SJCRH30 (cell line): Measurements from ENCODE around the gene IGSF8. TPM values are rescaled to one million over a fixed set of nuclear protein-coding genes. Genes with fewer than 3 reads are reported as not detected.
"Not testable (repeated sequence)": the region's sequence is repeated elsewhere in the genome, so short reads cannot be mapped to it uniquely, and the experiment has no call there.

ENCODE experiments used
- DNase-seq, 2 experiments: peaks; one replicate each; pipeline ENCODE4 v3.0.0-alpha.2; 2015 to 2020
- H3K27ac ChIP-seq: fragments of 250-450 bp; sonication (Bioruptor Pico); 2 replicates; pipeline ENCODE4 v1.5.1; 2020; ENCODE audit warnings: mild to moderate bottlenecking, moderate library complexity
- H3K27me3 ChIP-seq: fragments of 250-450 bp; sonication (Bioruptor Pico); 2 replicates; pipeline ENCODE4 v1.5.1; 2020; ENCODE audit warnings: mild to moderate bottlenecking, moderate library complexity
- H3K36me3 ChIP-seq: fragments of 250-450 bp; sonication (Bioruptor Pico); 2 replicates; pipeline ENCODE4 v1.5.1; 2020; ENCODE audit warnings: mild to moderate bottlenecking, moderate library complexity
- H3K4me1 ChIP-seq: fragments of 250-450 bp; sonication (Bioruptor Pico); 2 replicates; pipeline ENCODE4 v1.5.1; 2020; ENCODE audit warnings: mild to moderate bottlenecking, moderate library complexity
- H3K4me3 ChIP-seq: fragments of 250-450 bp; sonication (Bioruptor Pico); 2 replicates; pipeline ENCODE4 v1.5.1; 2020; ENCODE audit warnings: mild to moderate bottlenecking, moderate library complexity
- H3K9me3 ChIP-seq: fragments of 250-450 bp; sonication (Bioruptor Pico); replicated peaks from 2 replicates; pipeline ENCODE4 v1.5.1; 2020; ENCODE audit warnings: mild to moderate bottlenecking, moderate library complexity
- total RNA-seq: library from RNA; depleted of rRNA; stranded (reverse); fragments of >200 nt; shearing (Covaris generic); gene quantifications from 2 replicates; pipeline ENCODE4 v1.2.3, GENCODE V29; 2014

Gene IGSF8
- total RNA-seq, 1 experiment from 2014 or later, result 6.8 TPM

DNA sequence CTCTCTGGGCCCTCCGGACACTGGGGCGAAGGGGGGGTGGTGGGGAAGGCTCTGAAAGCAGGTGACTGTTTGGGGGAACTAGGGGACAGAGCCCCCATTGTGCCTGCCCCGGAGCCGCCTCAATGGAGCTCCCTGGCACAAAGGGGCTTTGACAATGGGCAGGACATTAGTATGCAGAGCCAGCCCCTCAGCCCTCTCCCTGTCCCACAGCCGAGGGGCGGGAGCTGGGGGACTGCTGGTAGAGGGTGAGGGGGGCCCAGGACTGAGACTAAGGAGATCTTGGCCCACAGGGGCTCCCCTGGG is 36.2 kb downstream of the IGSF8 start:
- Histone ChIP-seq H3K36me3 (no peaks in the 10 kb centered on the region), H3K27me3 (peaks cover 14% of the 10 kb centered on the region; the same call in 1 of the 2 replicates)
- no peak for DNase-seq

DNA sequence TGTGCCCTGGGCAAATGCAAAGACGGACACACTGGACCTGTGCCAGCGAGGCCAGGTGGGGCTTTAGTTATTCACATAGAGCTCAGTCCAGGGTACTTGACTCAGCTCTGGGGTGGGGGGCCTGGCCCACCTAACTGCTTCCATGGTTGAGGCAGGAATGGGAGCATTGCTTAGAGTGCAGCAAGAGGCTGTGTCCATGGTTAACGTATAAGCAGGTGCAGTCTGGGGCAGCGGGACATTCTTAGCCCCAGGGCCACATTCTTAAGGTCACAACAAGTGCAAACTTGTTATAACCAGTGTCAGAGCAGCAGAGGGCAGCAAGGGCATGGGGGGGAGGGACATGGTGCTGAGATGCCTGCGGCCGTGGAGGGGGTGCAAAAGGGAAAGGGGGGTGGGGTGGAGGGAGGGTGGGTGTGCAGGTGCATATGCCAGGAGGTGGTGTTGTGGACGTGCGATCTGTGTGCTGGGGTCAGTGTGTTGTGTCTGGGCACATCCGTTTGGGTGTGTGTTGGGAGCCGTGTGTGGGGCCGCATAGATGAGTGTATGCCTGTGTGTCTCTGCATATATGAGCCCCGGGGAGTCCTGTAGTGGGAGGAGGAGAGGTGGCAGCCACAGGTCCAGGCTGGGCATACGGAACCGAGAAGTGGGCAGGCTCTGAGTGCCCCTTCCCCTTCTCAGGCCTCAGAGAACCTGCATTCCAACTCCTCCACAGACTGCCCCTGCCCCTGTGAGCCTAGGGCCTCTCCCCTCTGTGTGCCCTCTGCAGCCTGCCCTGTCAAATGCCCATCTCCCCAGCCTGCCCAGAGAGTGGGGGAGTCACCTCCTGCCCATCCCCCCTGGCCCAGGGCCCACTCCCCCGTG is 36.8 kb downstream of the IGSF8 start:
- H3K27ac ChIP-seq, result no peak overlapping the region
- peaks cover 14% of the 10 kb centered on the region; the same call in 1 of the 2 replicates for H3K27me3 ChIP-seq
- H3K4me1 ChIP-seq, result no peaks in the 10 kb centered on the region
- H3K36me3 ChIP-seq, result no peaks in the 10 kb centered on the region
- DNase-seq, result no peak
- H3K9me3 ChIP-seq, result no peaks in the 10 kb centered on the region
- no peak overlapping the region for H3K4me3 ChIP-seq

More for the DNA sequence above, 36.2 kb downstream of the IGSF8 start:
- no peaks in the 10 kb centered on the region for H3K4me1 ChIP-seq
- H3K4me3 ChIP-seq, result no peak overlapping the region
- no peaks in the 10 kb centered on the region for H3K9me3 ChIP-seq
- no peak overlapping the region for H3K27ac ChIP-seq

DNA sequence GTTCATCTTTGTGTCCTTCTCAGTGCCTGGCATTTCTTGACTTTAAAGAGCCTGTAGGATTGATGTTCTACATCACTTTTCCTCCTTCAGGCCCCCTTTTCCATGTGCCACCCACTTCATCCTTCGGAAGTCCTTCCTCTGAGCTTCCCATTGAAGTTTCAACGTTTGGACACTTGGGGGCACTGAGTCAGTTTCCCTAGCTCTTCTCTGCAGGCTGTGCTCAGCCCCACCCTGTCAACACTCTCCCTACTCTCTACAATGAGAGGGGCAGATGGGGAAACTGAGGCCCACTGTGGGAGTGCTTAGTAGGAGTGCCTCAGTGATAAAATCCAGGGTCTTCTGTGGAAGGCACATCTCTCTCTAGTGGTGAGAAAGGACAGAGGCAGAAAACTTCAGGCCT is 40.3 kb downstream of the IGSF8 start:
- Histone ChIP-seq H3K36me3 (no peaks in the 10 kb centered on the region), H3K4me1 (no peaks in the 10 kb centered on the region), H3K27me3 (peaks cover 5% of the 10 kb centered on the region; the same call in 1 of the 2 replicates), H3K4me3 (no peak overlapping the region), H3K27ac (no peak overlapping the region), H3K9me3 (no peaks in the 10 kb centered on the region)
- no peak for DNase-seq

DNA sequence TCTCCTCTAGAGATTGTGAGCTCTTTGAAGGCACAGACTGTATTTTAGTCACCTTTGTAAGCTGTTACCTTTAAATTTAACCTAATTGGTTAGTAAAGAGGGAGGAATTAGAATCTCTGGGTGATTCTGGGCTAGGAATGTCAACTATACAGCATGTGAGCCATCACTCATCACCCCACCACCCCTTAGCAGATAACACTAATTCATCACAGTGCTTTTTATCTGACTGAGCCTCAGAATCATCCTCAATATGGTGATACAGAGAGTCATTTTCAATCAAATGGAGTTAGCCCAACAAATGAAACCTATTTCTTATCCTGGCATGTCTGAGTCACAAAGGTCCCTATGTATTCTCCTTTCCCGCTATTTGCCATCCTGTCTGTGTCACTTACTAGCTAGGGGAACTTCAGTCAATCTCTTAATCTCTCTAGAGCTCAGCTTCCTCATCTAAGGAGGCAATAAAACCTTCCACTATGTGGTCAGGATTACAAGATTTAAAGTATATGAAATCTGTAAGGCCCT is 41.7 kb downstream of the IGSF8 start:
- H3K27me3 ChIP-seq, result peaks cover 8% of the 10 kb centered on the region; the same call in 1 of the 2 replicates
- H3K4me3 ChIP-seq, result no peak overlapping the region
- no peaks in the 10 kb centered on the region for H3K36me3 ChIP-seq
- no peaks in the 10 kb centered on the region for H3K9me3 ChIP-seq
- no peak for DNase-seq
- no peak overlapping the region for H3K27ac ChIP-seq
- H3K4me1 ChIP-seq, result no peaks in the 10 kb centered on the region

DNA sequence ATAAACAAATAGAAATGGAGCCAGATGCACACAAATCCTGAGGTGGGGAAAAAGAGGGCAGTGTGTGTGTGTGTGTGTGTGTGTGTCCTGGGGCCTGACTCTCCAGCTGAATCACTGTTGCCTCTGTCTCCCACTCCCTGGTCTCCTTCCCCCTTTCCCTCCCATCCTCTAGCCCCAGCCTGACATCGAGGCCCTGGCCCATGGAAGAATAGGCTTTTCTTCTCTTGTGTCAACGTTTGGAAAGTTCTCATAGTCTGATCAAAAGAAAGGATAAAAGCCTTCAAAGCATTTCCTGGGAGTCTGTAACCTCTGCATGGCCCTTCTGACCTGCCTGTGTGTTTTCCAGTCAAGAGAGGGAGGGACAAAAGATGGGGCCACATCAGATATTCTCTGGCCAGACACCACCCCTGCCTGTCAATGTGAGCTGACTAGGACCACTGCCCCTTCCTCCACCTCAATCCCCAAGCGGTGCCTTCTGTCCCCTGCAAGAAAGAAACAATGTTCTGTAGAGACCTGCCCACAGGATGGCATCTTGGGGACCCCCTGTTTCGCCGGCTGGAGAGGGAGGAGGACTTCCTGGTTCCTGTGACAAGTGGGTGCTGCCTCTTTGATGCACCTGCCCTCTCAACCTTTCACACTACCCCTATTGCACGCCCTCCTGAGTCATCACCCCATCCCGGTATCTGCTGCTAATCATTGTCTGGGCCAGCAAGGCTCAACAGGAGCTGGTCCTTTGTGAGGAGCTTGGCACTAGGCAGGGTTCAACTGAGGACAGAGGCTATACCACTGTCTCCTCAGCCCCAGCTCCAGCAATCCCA is 44.7 kb downstream of the IGSF8 start:
- H3K36me3 ChIP-seq, result no peaks in the 10 kb centered on the region
- DNase-seq, result no peak
- peaks cover 5% of the 10 kb centered on the region; the same call in 1 of the 2 replicates for H3K27me3 ChIP-seq
- H3K4me3 ChIP-seq, result no peak overlapping the region
- H3K9me3 ChIP-seq, result no peaks in the 10 kb centered on the region
- no peak overlapping the region for H3K27ac ChIP-seq
- H3K4me1 ChIP-seq, result no peaks in the 10 kb centered on the region

DNA sequence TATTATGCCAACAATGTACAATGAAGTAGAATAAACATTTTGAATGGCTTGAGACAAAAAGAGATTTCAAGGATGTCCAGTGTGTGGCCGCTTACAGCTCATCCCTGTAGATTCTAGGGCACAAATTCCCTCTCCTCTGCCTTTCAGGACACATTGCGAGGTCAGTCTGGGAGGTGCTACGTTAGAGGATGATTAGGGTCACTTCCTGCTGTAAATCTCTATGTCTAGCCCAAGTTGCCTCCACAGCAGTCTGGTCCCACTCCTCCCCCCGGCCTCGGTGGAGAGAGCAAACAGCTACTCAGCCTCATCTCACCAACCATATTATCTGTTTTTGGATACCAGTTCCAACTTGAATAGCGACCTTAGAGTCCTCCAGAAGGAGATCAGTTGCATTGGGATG is 45.5 kb downstream of the IGSF8 start:
- Histone ChIP-seq H3K27ac (no peak overlapping the region), H3K27me3 (peaks cover 5% of the 10 kb centered on the region; the same call in 1 of the 2 replicates), H3K36me3 (no peaks in the 10 kb centered on the region), H3K4me3 (no peak overlapping the region), H3K4me1 (no peaks in the 10 kb centered on the region), H3K9me3 (no peaks in the 10 kb centered on the region)
- no peak for DNase-seq

DNA sequence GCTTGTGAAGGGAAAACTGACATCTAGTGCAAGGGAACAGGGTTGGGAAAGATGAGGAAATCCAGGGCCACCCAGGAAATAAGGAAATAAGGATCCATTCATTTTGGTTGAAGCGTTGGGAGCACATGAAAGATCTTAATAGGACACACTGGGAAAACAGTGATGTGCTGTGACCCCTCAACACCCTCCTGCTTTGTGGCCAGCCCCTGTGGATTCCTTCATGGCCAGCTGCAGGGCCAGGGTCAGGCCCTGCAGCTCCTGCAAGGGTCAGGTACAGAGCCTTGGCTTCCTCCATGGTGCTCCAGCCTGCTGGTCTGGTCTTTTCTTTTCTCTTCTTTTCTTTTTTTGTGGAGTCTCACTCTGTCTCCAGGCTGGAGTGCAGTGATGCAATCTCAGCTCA is 47.8 kb downstream of the IGSF8 start:
- Histone ChIP-seq H3K4me1 (peaks cover 20% of the 10 kb centered on the region), H3K9me3 (no peaks in the 10 kb centered on the region), H3K27me3 (peaks cover 5% of the 10 kb centered on the region; the same call in 1 of the 2 replicates), H3K4me3 (no peak overlapping the region), H3K27ac (no peak overlapping the region), H3K36me3 (no peaks in the 10 kb centered on the region)
- no peak for DNase-seq

DNA sequence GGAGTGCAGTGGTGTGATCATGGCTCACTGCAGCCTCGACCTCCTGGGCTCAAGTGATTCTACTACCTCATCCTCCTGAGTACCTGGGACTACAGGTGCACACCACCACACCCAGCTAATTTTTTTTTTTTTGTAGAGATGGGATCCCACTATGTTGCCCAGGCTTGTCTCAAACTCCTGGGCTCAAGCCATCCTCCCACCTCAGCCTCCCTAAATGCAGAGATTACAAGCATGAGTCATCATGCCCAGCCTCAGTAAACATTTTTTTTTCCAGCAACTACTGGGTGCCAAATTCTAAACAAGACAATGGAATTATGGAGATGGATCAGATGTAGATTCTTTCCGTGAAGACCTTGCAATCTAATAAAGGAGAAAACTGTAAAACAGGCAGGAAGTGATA is 48.2 kb downstream of the IGSF8 start:
- H3K9me3 ChIP-seq, H3K27me3 ChIP-seq, H3K27ac ChIP-seq, DNase-seq, H3K4me3 ChIP-seq, H3K36me3 ChIP-seq: not testable (repeated sequence)
- H3K4me1 ChIP-seq, result peaks cover 22% of the 10 kb centered on the region

DNA sequence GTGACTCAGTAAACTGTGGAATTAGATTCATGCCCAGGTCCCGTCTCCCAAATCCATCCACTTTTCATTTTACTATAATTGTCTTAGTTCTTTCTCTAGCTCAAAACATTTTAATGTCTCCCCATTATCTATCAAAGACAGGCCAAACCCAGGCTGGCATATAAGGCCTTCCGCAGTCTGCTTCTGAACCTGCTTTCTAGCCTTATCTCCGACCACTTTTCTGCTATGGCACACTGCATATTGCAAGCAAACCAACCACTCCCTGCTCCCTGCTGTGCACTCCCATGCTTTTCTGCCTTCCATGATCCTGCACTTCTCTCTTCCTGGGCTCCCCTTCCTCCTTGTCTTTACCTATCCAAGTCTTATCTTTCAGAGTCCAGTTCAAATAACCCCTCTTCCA is 49.3 kb downstream of the IGSF8 start:
- H3K4me1 ChIP-seq, result peaks cover 22% of the 10 kb centered on the region
- H3K9me3 ChIP-seq, result no peaks in the 10 kb centered on the region
- peaks cover 5% of the 10 kb centered on the region; the same call in 1 of the 2 replicates for H3K27me3 ChIP-seq
- no peak for DNase-seq
- H3K27ac ChIP-seq, result no peak overlapping the region
- no peak overlapping the region for H3K4me3 ChIP-seq
- no peaks in the 10 kb centered on the region for H3K36me3 ChIP-seq

DNA sequence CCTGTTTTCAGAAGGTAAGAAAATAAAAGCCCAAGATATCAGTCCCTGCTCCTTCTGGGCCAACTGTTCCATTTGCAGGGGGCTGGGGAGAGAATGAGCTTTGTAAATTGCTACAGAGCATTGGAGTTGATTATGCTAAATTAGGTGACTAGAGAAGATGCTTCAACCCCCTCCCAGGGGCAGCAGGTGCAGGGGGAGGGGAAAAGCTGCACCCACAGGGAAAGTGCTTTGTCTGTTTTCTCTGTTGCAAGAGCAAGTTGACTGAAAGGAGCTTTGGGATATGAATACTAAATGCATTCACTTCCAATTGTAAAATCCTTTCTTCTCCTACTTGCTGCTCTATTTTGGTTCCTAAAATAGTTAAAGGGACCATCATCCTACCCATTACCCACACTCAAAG is 50.1 kb downstream of the IGSF8 start:
- Histone ChIP-seq H3K4me1 (peaks cover 22% of the 10 kb centered on the region), H3K27ac (no peak overlapping the region), H3K4me3 (no peak overlapping the region), H3K27me3 (peaks cover 5% of the 10 kb centered on the region; the same call in 1 of the 2 replicates), H3K9me3 (no peaks in the 10 kb centered on the region), H3K36me3 (no peaks in the 10 kb centered on the region)
- no peak for DNase-seq

DNA sequence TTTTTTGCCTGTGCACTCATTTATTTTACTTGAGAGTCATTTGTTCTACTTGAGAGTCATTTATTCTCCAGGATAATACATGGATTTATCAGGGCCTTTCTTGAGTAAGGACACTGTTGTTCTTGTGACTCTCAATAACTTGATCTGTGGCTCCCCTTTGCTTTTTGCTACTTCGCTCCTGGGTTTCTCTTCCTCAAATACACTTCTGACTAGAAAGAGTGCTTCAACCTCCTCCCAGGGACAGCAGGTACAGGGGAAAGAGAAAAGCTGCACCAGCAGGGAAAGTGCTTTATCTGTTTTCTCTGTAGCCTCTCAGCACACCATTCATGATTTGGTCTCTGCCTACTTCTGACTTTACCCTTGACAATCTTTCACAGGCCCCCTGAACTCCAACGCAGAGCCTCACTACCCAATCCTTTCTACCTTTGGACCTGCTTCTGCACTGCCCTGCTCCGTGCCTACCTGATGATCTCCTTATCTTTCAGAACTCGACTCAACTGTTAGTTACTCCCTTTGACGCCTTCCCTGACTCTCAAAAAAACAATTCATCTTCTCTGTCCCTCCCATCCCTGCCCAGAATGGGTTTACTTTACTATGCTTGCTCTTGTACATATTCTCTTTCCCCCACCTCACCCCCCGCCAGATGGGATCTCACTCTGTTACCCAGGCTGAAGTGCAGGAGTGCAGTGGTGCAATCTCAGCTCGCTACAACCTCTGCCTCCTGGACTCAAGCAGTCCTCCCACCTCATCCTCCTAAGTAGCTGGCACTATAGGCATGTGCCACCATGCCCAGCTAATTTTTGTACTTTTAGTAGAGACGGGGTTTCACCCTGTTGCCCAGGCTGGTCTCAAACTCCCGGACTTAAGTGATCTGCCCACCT is 51.1 kb downstream of the IGSF8 start:
- H3K27me3 ChIP-seq, result no peaks in the 10 kb centered on the region
- peak overlapping the region; percentile 15 for H3K4me3 ChIP-seq
- H3K4me1 ChIP-seq, result peaks cover 22% of the 10 kb centered on the region
- no peaks in the 10 kb centered on the region for H3K9me3 ChIP-seq
- no peak overlapping the region for H3K27ac ChIP-seq
- DNase-seq, result no peak
- H3K36me3 ChIP-seq, result no peaks in the 10 kb centered on the region

DNA sequence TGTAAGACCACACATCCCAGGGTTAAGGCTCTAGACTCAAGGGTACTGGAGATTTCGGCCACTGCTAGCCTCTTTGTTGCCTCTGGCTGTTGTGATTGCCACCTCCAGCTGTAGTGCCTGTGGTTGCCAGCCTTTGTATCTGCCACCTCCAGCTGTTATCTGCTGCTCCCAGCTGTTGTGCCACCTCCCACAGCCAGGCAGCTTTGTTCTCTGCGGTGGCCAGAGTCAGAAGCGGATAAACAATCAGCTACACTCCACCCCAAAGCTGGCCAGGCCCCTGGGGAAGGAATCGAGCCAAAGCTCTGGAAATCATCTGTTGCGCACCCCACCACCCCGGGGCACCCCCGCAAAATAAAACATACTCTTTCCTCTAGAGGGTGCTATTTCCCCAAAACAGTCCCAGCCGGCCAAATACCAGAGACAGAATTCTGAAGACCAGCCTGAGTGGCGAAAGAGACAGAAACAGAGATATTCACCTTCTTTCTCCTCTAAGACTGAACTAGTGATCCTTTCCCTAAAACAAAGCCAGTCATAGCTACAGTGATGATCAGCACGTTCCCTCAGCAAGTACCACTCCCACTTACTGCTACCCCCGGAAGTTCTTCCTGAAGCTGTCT is 51.8 kb downstream of the IGSF8 start:
- Histone ChIP-seq H3K9me3 (no peaks in the 10 kb centered on the region), H3K27me3 (no peaks in the 10 kb centered on the region), H3K4me3 (peak overlapping the region; percentile 15), H3K36me3 (no peaks in the 10 kb centered on the region), H3K27ac (peak overlapping the region; percentile 48), H3K4me1 (peaks cover 22% of the 10 kb centered on the region)
- DNase-seq, result peak; percentile 95 to 97

DNA sequence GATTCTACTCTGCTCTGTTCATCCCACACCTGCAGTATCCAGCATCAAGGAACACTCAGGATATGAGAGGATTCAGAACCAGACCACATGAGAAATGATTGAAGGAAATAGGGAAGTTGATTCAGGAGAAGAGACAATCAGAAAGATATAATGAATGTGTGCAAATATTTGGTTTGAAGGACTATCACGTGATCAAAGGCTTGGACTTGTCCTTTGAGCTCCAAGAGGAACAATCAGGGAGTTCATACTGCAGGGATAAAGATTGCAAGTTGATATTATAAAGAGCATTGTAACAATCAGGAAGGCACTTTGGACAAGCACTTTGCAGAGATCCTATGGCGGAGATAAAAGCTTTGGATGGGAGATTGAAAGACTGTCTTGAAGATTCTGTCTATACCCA is 52.8 kb downstream of the IGSF8 start:
- no peaks in the 10 kb centered on the region for H3K27me3 ChIP-seq
- H3K36me3 ChIP-seq, result no peaks in the 10 kb centered on the region
- no peak overlapping the region for H3K4me3 ChIP-seq
- DNase-seq, result peak in 1 of 2 experiments; percentile 4
- H3K4me1 ChIP-seq, result peaks cover 22% of the 10 kb centered on the region
- H3K9me3 ChIP-seq, result no peaks in the 10 kb centered on the region
- H3K27ac ChIP-seq, result peak overlapping the region; percentile 48

DNA sequence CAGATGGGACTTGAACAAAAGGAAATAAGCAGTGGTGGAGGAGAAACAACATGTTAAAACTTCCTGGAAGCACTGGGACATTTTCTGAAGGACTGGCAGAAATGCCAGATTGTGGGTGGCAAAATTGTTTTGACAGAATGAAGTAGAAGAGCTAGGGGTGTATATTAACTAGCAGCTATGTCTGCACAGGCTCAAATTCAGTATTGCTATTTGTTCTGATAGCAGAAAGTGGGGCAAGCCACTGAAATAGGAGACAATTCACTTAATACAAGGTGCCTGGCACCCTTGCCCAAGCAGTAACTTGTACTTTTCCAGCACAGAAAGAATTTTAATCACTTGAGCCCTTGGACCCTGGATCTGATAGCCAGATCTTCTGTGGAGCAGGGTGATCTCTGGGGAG is 54.9 kb downstream of the IGSF8 start:
- no peaks in the 10 kb centered on the region for H3K27me3 ChIP-seq
- H3K27ac ChIP-seq, result no peak overlapping the region
- DNase-seq, result no peak
- H3K9me3 ChIP-seq, result no peaks in the 10 kb centered on the region
- H3K4me1 ChIP-seq, result peaks cover 22% of the 10 kb centered on the region
- H3K36me3 ChIP-seq, result no peaks in the 10 kb centered on the region
- H3K4me3 ChIP-seq, result no peak overlapping the region
